H1 (cell line): ENCODE results near the gene MRTFA. TPM values are rescaled to one million over a fixed set of nuclear protein-coding genes. Genes with fewer than 3 reads are reported as not detected.

Experiments used
- CTCF ChIA-PET: fragments of 300-600 bp; sonication (Branson Sonifier 250); formaldehyde crosslinking; loops from one replicate; lab custom pipeline; 2021; ENCODE audit not compliant: partially characterized antibody; lab: Charles Lee
- POLR2A ChIA-PET: fragments of 300-600 bp; sonication (Branson Sonifier 250); formaldehyde crosslinking; loops from one replicate; lab custom pipeline; 2021; ENCODE audit warnings: inconsistent platforms; ENCODE audit not compliant: partially characterized antibody; lab: Charles Lee
- DNase-seq, 2 experiments: peaks; one replicate each; pipeline versions ENCODE4 v3.0.0 to v3.0.0-alpha.2; 2010 to 2022; ENCODE audit warnings: low spot score in 2 of 2, low read depth in 1 of 2, mixed read lengths in 1 of 2
- FAIRE-seq: peaks from 2 replicates; lab custom pipeline; 2011; peaks lifted over from hg19 to GRCh38; lab: Jason Lieb, UNC
- H2AFZ ChIP-seq: 2 replicates; pipeline ENCODE4 v1.8.1; 2012; ENCODE audit warnings: low read length, inconsistent platforms
- H2AK5ac ChIP-seq: 2 replicates; pipeline ENCODE4 v1.6.1; 2013; ENCODE audit warnings: low read depth, low read length
- H2BK120ac ChIP-seq: replicated peaks from 2 replicates; pipeline ENCODE3; 2013; ENCODE audit warnings: low read depth, low read length, inconsistent platforms
- H2BK12ac ChIP-seq: 2 replicates; pipeline ENCODE4 v1.6.1; 2013; ENCODE audit warnings: low read depth, low read length
- H2BK15ac ChIP-seq: 2 replicates; pipeline ENCODE4 v1.6.1; 2013; ENCODE audit warnings: low read length
- H2BK20ac ChIP-seq: 2 replicates; pipeline ENCODE4 v1.6.1; 2013; ENCODE audit warnings: low read length
- H2BK5ac ChIP-seq: 2 replicates; pipeline ENCODE4 v1.6.1; 2013; ENCODE audit warnings: low read depth, low read length
- H3K14ac ChIP-seq: 2 replicates; pipeline ENCODE4 v1.6.1; 2013; ENCODE audit warnings: inconsistent platforms; ENCODE audit not compliant: insufficient read length
- H3K18ac ChIP-seq: 2 replicates; pipeline ENCODE4 v1.6.1; 2013; ENCODE audit warnings: low read length; ENCODE audit errors: extremely low read depth
- H3K23ac ChIP-seq: 2 replicates; pipeline ENCODE4 v1.6.1; 2013; ENCODE audit warnings: inconsistent platforms; ENCODE audit not compliant: insufficient read length
- H3K23me2 ChIP-seq: 2 replicates; pipeline ENCODE4 v1.6.1; 2013; ENCODE audit warnings: low read depth, low read length
- H3K27ac ChIP-seq: 2 replicates; pipeline ENCODE4 v1.6.1; 2011; ENCODE audit warnings: low read depth, low read length, inconsistent platforms
- H3K27me3 ChIP-seq, 4 experiments: replicated peaks in 1 of 4; 1 replicate in 1 of 4; 2 replicates in 3 of 4; pipeline versions ENCODE4 v1.6.1 to v1.8.1; 2011 to 2013; ENCODE audit warnings: low read length in 3 of 4, mild to moderate bottlenecking in 3 of 4, inconsistent platforms in 2 of 4, mixed read lengths in 2 of 4, moderate library complexity in 1 of 4; ENCODE audit not compliant: control insufficient read depth in 3 of 4, insufficient read depth in 3 of 4; ENCODE audit errors: extremely low read depth in 1 of 4
- H3K36me3 ChIP-seq, 4 experiments: 2 replicates each; pipeline versions ENCODE4 v1.6.1 to v1.8.1; 2011 to 2013; ENCODE audit warnings: mild to moderate bottlenecking in 4 of 4, low read length in 3 of 4, moderate library complexity in 2 of 4, control low read depth in 1 of 4, inconsistent platforms in 1 of 4; ENCODE audit not compliant: insufficient read depth in 4 of 4, control insufficient read depth in 2 of 4
- H3K4ac ChIP-seq: replicated peaks from 2 replicates; pipeline ENCODE3; 2013; ENCODE audit warnings: low read length, low read depth, mixed read lengths, inconsistent platforms; ENCODE audit not compliant: insufficient read length
- H3K4me1 ChIP-seq, 4 experiments: replicated peaks in 1 of 4; 1 replicate in 1 of 4; 2 replicates in 3 of 4; pipeline versions ENCODE4 v1.6.1 to v1.8.1; 2011 to 2013; ENCODE audit warnings: low read length in 3 of 4, inconsistent platforms in 2 of 4, mixed read lengths in 1 of 4; ENCODE audit not compliant: insufficient read depth in 4 of 4, control insufficient read depth in 3 of 4
- H3K4me2 ChIP-seq, 2 experiments: 2 replicates each; pipeline versions ENCODE4 v1.6.1 to v1.8.1; 2011 to 2013; ENCODE audit warnings: low read depth in 2 of 2, low read length in 2 of 2, control low read depth in 1 of 2, inconsistent platforms in 1 of 2, mild to moderate bottlenecking in 1 of 2; ENCODE audit not compliant: insufficient read depth in 1 of 2
- H3K4me3 ChIP-seq, 4 experiments: fragments of 200-600, 300-600 bp in 1 of 4; sonication (generic), shearing (Covaris generic), sonication (Bioruptor Twin) in 1 of 4; 2 replicates each; pipeline versions ENCODE4 v1.5.1 to v1.8.1; 2011 to 2016; ENCODE audit warnings: low read length in 4 of 4, low read depth in 3 of 4, control low read depth in 2 of 4, inconsistent platforms in 2 of 4, mild to moderate bottlenecking in 2 of 4, mixed read lengths in 1 of 4, moderate library complexity in 1 of 4; ENCODE audit not compliant: insufficient read depth in 2 of 4; ENCODE audit errors: extremely low read depth in 1 of 4
- H3K56ac ChIP-seq: replicated peaks from 2 replicates; pipeline ENCODE3; 2013; ENCODE audit warnings: low read depth, mild to moderate bottlenecking, mixed read lengths, low read length, inconsistent platforms; ENCODE audit not compliant: insufficient read length
- H3K79me1 ChIP-seq: 2 replicates; pipeline ENCODE4 v1.6.1; 2013; ENCODE audit warnings: low read depth, low read length, control low read depth
- H3K79me2 ChIP-seq, 2 experiments: 2 replicates each; pipeline versions ENCODE4 v1.6.1 to v1.8.1; 2012 to 2013; ENCODE audit warnings: low read length in 2 of 2, mild to moderate bottlenecking in 2 of 2, inconsistent platforms in 1 of 2; ENCODE audit not compliant: insufficient read depth in 2 of 2, control insufficient read depth in 1 of 2
- H3K9ac ChIP-seq, 4 experiments: replicated peaks in 1 of 4; 1 replicate in 1 of 4; 2 replicates in 3 of 4; pipeline versions ENCODE4 v1.6.1 to v1.8.1; 2011 to 2013; ENCODE audit warnings: low read depth in 3 of 4, low read length in 3 of 4, control low read depth in 2 of 4, mild to moderate bottlenecking in 2 of 4, moderate library complexity in 2 of 4, inconsistent platforms in 1 of 4; ENCODE audit errors: extremely low read depth in 1 of 4
- H3K9me3 ChIP-seq, 2 experiments: 2 replicates each; pipeline versions ENCODE4 v1.6.1 to v1.8.1; 2012 to 2013; ENCODE audit warnings: mild to moderate bottlenecking in 2 of 2, moderate library complexity in 2 of 2, control low read depth in 1 of 2, inconsistent platforms in 1 of 2, low read depth in 1 of 2, low read length in 1 of 2, mixed read lengths in 1 of 2; ENCODE audit not compliant: insufficient read depth in 2 of 2
- H4K20me1 ChIP-seq, 2 experiments: replicated peaks in 1 of 2; 2 replicates each; pipeline versions ENCODE3 to v1.8.1; 2011 to 2013; ENCODE audit warnings: inconsistent platforms in 2 of 2, low read length in 2 of 2, mild to moderate bottlenecking in 1 of 2; ENCODE audit not compliant: insufficient read depth in 2 of 2, control insufficient read depth in 1 of 2
- H4K5ac ChIP-seq: 2 replicates; pipeline ENCODE4 v1.6.1; 2013; ENCODE audit warnings: low read length, low read depth, mixed read lengths, inconsistent platforms; ENCODE audit not compliant: insufficient read length
- H4K8ac ChIP-seq: 2 replicates; pipeline ENCODE4 v1.8.0; 2013; ENCODE audit warnings: mild to moderate bottlenecking, moderate library complexity, low read length, inconsistent platforms; ENCODE audit not compliant: insufficient read depth; ENCODE audit errors: extremely low read depth
- H4K91ac ChIP-seq: replicated peaks from 2 replicates; pipeline ENCODE3; 2013; ENCODE audit warnings: low read length, mixed read lengths, inconsistent platforms; ENCODE audit not compliant: insufficient read length
- NRF1 ChIP-seq: IDR thresholded peaks from 2 replicates; pipeline ENCODE4 v1.6.1; 2011; ENCODE audit warnings: mild to moderate bottlenecking, low read depth, low read length, improper control_type of control experiment
- POLR2AphosphoS5 ChIP-seq: IDR thresholded peaks from 2 replicates; pipeline ENCODE4 v1.6.1; 2011; ENCODE audit warnings: low read depth, low read length
- RAD21 ChIP-seq, 2 experiments: IDR thresholded peaks in 1 of 2; conservative IDR thresholded peaks in 1 of 2; 2 replicates each; pipeline ENCODE4 v1.6.1; 2011; ENCODE audit warnings: low read depth in 2 of 2, low read length in 2 of 2, improper control_type of control experiment in 1 of 2, inconsistent platforms in 1 of 2, mild to moderate bottlenecking in 1 of 2, moderate library complexity in 1 of 2
- SIRT6 ChIP-seq: IDR thresholded peaks from one replicate; pipeline ENCODE4 v1.7.1; 2012; ENCODE audit warnings: low read length, inconsistent platforms
- USF2 ChIP-seq: IDR thresholded peaks from 2 replicates; pipeline ENCODE4 v1.6.1; 2011; ENCODE audit warnings: low read length, improper control_type of control experiment
- YY1 ChIP-seq: IDR thresholded peaks from 2 replicates; pipeline ENCODE4 v1.6.1; 2011; ENCODE audit warnings: low read depth, mild to moderate bottlenecking, low read length
- WGBS, 2 experiments: shearing (Covaris generic) in 1 of 2; methylation state at CpG; one replicate each; pipeline versions ENCODE4 v1.1.6 to v1.1.7; 2013 to 2015; ENCODE audit warnings: low lambda C conversion rate in 2 of 2, mixed read lengths in 2 of 2, inconsistent platforms in 1 of 2, low coverage in 1 of 2, missing lambda C conversion rate in 1 of 2; ENCODE audit not compliant: insufficient replicate concordance in 2 of 2, insufficient coverage in 1 of 2, insufficient read length in 1 of 2; ENCODE audit errors: extremely low coverage in 1 of 2, missing lambda C conversion rate in 1 of 2; 5-methylcytosine and 5-hydroxymethylcytosine counted together
- polyA plus RNA-seq, 7 experiments: library from polyadenylated mRNA; depleted of rRNA in 3 of 7; stranded (reverse) in 5 of 7; unstranded in 2 of 7; fragments of >200 nt in 5 of 7; fragments of 200-250 nt in 2 of 7; gene quantifications; 1 replicate in 5 of 7; 2 replicates in 1 of 7; 4 replicates in 1 of 7; pipeline versions ENCODE4 v1.2.1 to v1.2.3, GENCODE V29; 2011 to 2013; ENCODE audit warnings: missing spikeins in 2 of 7, mixed read lengths in 2 of 7
- total RNA-seq: library from RNA; stranded (reverse); fragmentation: NEBNext Ultra II Directional; extraction: Animal tissue kit (Norgen Biotek cat#: 25700); gene quantifications from 2 replicates; pipeline ENCODE4 v1.2.1, GENCODE V29; 2021

The MRTFA gene
- total and polyA plus RNA-seq, 2 of the 8 experiments (the other 6 are each of a cell fraction or from before 2014, with no cell fraction given) = 5.4 to 37.9 TPM

DNA sequence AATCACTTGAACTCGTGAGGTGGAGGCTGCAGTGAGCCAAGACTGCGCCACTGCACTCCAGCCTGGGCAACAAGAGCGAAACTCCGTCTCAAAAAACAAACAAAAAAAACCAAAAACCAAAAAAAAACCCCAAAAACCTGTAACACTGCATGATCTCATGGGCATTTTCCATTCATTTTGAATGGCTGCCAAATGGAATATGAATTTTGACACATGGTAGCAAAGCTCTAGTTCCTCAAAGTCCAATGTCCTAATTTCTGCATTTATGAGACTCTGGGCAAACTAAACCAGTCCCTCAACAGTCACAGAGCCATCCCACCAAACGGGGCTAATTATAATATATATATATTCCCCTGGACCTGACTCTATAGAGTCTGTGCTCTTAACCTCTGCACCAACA, 204.4 kb downstream of the MRTFA start:
- no peak overlapping the region for H3K4ac ChIP-seq
- H4K8ac ChIP-seq = no peak overlapping the region
- H3K79me1 ChIP-seq = peaks cover 2% of the 10 kb centered on the region; the same call in 1 of the 2 replicates
- TF ChIP-seq YY1 = no peak
- TF ChIP-seq NRF1 = no peak
- no peak for TF ChIP-seq USF2
- no peak for TF ChIP-seq SIRT6
- TF ChIP-seq POLR2AphosphoS5 = no peak
- TF ChIP-seq RAD21 (IDR thresholded peaks at IDR 0.05 in 1 of 2, conservative IDR thresholded peaks at IDR 0.05 in 1 of 2; ENCODE audit: low read depth in 2 of 2, low read length in 2 of 2) = no peak
- TF ChIP-seq, all 59 proteins: peak for 0
- H4K20me1 ChIP-seq = peaks cover 2% of the 10 kb centered on the region in 2 experiments
- DNase-seq (no peak), FAIRE-seq (no peak)
- H3K27me3 ChIP-seq = no peaks in the 10 kb centered on the region
- no peak overlapping the region for H3K4me3 ChIP-seq
- WGBS, 2 experiments = 95% methylated on average over 5 of the region's 5 CpGs; no CpG with 5 or more reads in 1 of the 2 experiments
- peaks cover 0 to 10% (median 4%) of the 10 kb centered on the region in 4 experiments; a peak in 4 of 8 replicates for H3K36me3 ChIP-seq
- no peak overlapping the region for H4K91ac ChIP-seq
- no peak overlapping the region for H2BK12ac ChIP-seq
- H3K79me2 ChIP-seq = no peaks in the 10 kb centered on the region
- POLR2A ChIA-PET = interaction anchor here (0.6 kb wide), 1 partner anchor 92 kb away, joined by 5 read pairs; no protein-coding TSS in a partner anchor
- H2AFZ ChIP-seq = no peak overlapping the region
- no peak overlapping the region for H2AK5ac ChIP-seq
- H3K4me1 ChIP-seq = no peaks in the 10 kb centered on the region; a peak in 1 of 7 replicates
- no peak overlapping the region for H3K23ac ChIP-seq
- H3K27ac ChIP-seq = no peak overlapping the region
- no peak overlapping the region for H3K9ac ChIP-seq
- CTCF ChIA-PET = interaction anchor here (0.7 to 1.1 kb wide), 2 partner anchors 34 to 127 kb away, joined by 3 to 4 read pairs; no protein-coding TSS in a partner anchor
- no peak overlapping the region for H4K5ac ChIP-seq
- no peaks in the 10 kb centered on the region for H3K23me2 ChIP-seq
- no peak overlapping the region for H2BK20ac ChIP-seq
- H3K18ac ChIP-seq = no peak overlapping the region
- no peak overlapping the region for H2BK120ac ChIP-seq
- H3K56ac ChIP-seq = no peak overlapping the region
- H3K4me2 ChIP-seq = no peak overlapping the region
- no peak overlapping the region for H3K14ac ChIP-seq
- H2BK15ac ChIP-seq = no peak overlapping the region
- H3K9me3 ChIP-seq = no peaks in the 10 kb centered on the region
- no peak overlapping the region for H2BK5ac ChIP-seq
